Measurements from ENCODE around the gene SRA1.

DNA sequence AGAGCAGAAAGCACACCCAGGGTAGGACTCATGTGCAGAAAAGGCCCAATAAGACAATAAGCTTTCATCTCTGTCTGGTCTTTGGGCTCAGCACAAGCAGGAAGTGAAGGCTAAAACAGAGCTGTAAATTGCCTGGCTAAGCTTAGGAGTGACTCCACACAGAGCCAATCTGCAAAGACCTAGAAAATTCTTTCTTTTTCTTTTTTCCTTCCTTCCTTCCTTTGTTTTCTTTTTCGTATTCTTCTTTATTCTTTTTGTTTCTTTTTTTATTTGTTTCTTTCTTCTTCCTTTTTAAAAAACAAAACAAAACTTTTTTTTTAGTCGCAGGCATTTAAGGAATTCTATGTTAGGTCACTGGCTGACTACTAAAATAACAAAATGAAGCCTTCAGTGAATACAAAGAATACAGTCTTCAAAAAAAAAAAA, 19.5 kb upstream of the SRA1 start:
- no peak for TF ChIP-seq ZFX (CRISPR knock-in tag; IDR thresholded peaks at IDR 0.05)
- no peak for TF ChIP-seq NFIC (IDR thresholded peaks at IDR 0.05)
- no peak for TF ChIP-seq POLR3A (IDR thresholded peaks at IDR 0.05; ENCODE audit: borderline replicate concordance, extremely low read depth, insufficient read depth, insufficient read length)
- no peak for TF ChIP-seq ZBTB2 (IDR thresholded peaks at IDR 0.05)
- TF ChIP-seq HMGXB4 (CRISPR knock-in tag; IDR thresholded peaks at IDR 0.05) = no peak
- TF ChIP-seq, protein P1, sequence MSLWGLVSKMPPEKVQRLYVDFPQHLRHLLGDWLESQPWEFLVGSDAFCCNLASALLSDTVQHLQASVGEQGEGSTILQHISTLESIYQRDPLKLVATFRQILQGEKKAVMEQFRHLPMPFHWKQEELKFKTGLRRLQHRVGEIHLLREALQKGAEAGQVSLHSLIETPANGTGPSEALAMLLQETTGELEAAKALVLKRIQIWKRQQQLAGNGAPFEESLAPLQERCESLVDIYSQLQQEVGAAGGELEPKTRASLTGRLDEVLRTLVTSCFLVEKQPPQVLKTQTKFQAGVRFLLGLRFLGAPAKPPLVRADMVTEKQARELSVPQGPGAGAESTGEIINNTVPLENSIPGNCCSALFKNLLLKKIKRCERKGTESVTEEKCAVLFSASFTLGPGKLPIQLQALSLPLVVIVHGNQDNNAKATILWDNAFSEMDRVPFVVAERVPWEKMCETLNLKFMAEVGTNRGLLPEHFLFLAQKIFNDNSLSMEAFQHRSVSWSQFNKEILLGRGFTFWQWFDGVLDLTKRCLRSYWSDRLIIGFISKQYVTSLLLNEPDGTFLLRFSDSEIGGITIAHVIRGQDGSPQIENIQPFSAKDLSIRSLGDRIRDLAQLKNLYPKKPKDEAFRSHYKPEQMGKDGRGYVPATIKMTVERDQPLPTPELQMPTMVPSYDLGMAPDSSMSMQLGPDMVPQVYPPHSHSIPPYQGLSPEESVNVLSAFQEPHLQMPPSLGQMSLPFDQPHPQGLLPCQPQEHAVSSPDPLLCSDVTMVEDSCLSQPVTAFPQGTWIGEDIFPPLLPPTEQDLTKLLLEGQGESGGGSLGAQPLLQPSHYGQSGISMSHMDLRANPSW (CRISPR knock-in tag; IDR thresholded peaks at IDR 0.05) = no peak
- TF ChIP-seq ZNF175 (CRISPR knock-in tag; IDR thresholded peaks at IDR 0.05; ENCODE audit: low read depth) = no peak
